Esophagus muscularis mucosa (tissue), 4 donors: ENCODE data around the gene TBCB. TPM values are rescaled to one million over a fixed set of nuclear protein-coding genes. Genes with fewer than 3 reads are reported as not detected.

Experiments
- DNase-seq: peaks from one replicate; pipeline ENCODE4 v3.0.0-alpha.2; 2017; ENCODE audit errors: extremely low spot score
- H3K27ac ChIP-seq, 4 donors: fragments of 200-600 bp; sonication (generic); replicated peaks in 1 of 4; 1 replicate in 3 of 4; 2 replicates in 1 of 4; pipeline ENCODE4 v1.5.1; 2016 to 2019; ENCODE audit warnings: mild to moderate bottlenecking in 1 of 4
- H3K27me3 ChIP-seq, 4 donors: fragments of 200-600 bp; sonication (generic); one replicate each; pipeline versions ENCODE4 v1.5.1 to v1.6.0; 2016 to 2019
- H3K36me3 ChIP-seq, 4 donors: fragments of 200-600 bp; sonication (generic); one replicate each; pipeline ENCODE4 v1.5.1; 2016 to 2019
- H3K4me1 ChIP-seq, 4 donors: fragments of 200-600 bp; sonication (generic); one replicate each; pipeline ENCODE4 v1.5.1; 2016 to 2019
- H3K4me3 ChIP-seq, 4 donors: fragments of 200-600 bp; sonication (generic); 1 replicate in 2 of 4; 2 replicates in 2 of 4; pipeline ENCODE4 v1.5.1; 2016 to 2019; ENCODE audit warnings: mild to moderate bottlenecking in 4 of 4, moderate library complexity in 1 of 4
- H3K9me3 ChIP-seq, 4 donors: fragments of 200-600 bp; sonication (generic); 1 replicate in 3 of 4; 2 replicates in 1 of 4; pipeline ENCODE4 v1.5.1; 2016 to 2019
- CTCF ChIP-seq, 3 experiments: fragments of 200-600 bp in 2 of 3; fragments of 450-650 bp in 1 of 3; sonication (generic) in 2 of 3; IDR thresholded peaks; one replicate each; pipeline ENCODE4 v1.5.1; 2017 to 2019; ENCODE audit warnings: antibody characterized with exemption in 3 of 3, mild to moderate bottlenecking in 2 of 3, moderate library complexity in 1 of 3
- EP300 ChIP-seq: sonication (generic); formaldehyde crosslinking; IDR thresholded peaks from one replicate; pipeline ENCODE4 v1.6.1; 2017; ENCODE audit warnings: antibody characterized with exemption
- POLR2A ChIP-seq: fragments of 450-650 bp; IDR thresholded peaks from one replicate; pipeline ENCODE4 v1.6.1; 2017; ENCODE audit warnings: antibody characterized with exemption, moderate library complexity, mild to moderate bottlenecking, low read depth
- POLR2AphosphoS5 ChIP-seq, 2 donors: sonication (generic); formaldehyde crosslinking; IDR thresholded peaks; one replicate each; pipeline ENCODE4 v1.6.1; 2017; ENCODE audit warnings: antibody characterized with exemption in 2 of 2
- WGBS: methylation state at CpG from one replicate; pipeline ENCODE4 v1.1.5; 2018; 5-methylcytosine and 5-hydroxymethylcytosine counted together
- intact Hi-C: fragments of 100-400 bp; cut with DNase I; formaldehyde crosslinking; loops from one replicate; pipeline ENCODE4 v1.15.1; 2023
- total RNA-seq, 4 donors: library from RNA; depleted of rRNA; stranded (reverse); fragments of >200 nt; gene quantifications; one replicate each; pipeline versions ENCODE4 v1.1.0 to v1.2.1, GENCODE V29; 2016

The TBCB gene
- total RNA-seq, 4 donors from 2014 or later, result 164 to 230 (median 192) TPM

- DNase-seq, result no peak
- peaks cover 31 to 53% (median 36%) of the 10 kb centered on the region in 4 donors for H3K4me1 ChIP-seq
- 36% methylated on average over 15 of the region's 16 CpGs for WGBS
- peak overlapping the region; percentile 92 to 98 (median 96) for H3K27ac ChIP-seq
- no peak for TF ChIP-seq POLR2AphosphoS5 (IDR thresholded peaks at IDR 0.05)
- TF ChIP-seq POLR2A, result no peak
- H3K27me3 ChIP-seq, result no peaks in the 10 kb centered on the region
- H3K9me3 ChIP-seq, result no peaks in the 10 kb centered on the region
- H3K4me3 ChIP-seq, result peak overlapping the region; percentile 52 to 74 (median 64)
- intact Hi-C loops, result no loop called here
- peaks cover 21 to 43% (median 39%) of the 10 kb centered on the region in 4 donors for H3K36me3 ChIP-seq
These were observed 36.7 kb downstream of the TBCB start for GRCh38 chr19:36152019-36152351.

- intact Hi-C loops, result no loop called here
- peak; percentile 92 for DNase-seq
- WGBS, result 10% methylated on average over 11 of the region's 40 CpGs
These were observed 37.3 kb downstream of the TBCB start, which contains the start of gene COX7A1 for GRCh38 chr19:36152352-36153091. COX7A1 (minus strand) TSS chr19:36152447; CDS start chr19:36152407, 40 bp downstream.

GRCh38 chr19:36153126-36153525 is 37.9 kb downstream of the TBCB start:
- 85% methylated on average over 10 of the region's 10 CpGs for WGBS
- Histone ChIP-seq H3K4me3 (peak overlapping the region; percentile 52 to 74 (median 64)), H3K4me1 (peaks cover 31 to 53% (median 36%) of the 10 kb centered on the region in 4 donors), H3K27ac (peak overlapping the region; percentile 92 to 98 (median 96)), H3K27me3 (no peaks in the 10 kb centered on the region), H3K36me3 (peaks cover 10 to 31% (median 28%) of the 10 kb centered on the region in 4 donors), H3K9me3 (no peaks in the 10 kb centered on the region)
- TF ChIP-seq EP300 (no peak), CTCF (IDR thresholded peaks at IDR 0.05) (no peak), POLR2AphosphoS5 (IDR thresholded peaks at IDR 0.05) (no peak), POLR2A (no peak)
- DNase-seq, result no peak
- intact Hi-C loops, result no loop called here

More at GRCh38 chr19:36152352-36153091, 37.3 kb downstream of the TBCB start, which contains the start of gene COX7A1:
- Histone ChIP-seq H3K4me1 (peaks cover 31 to 53% (median 36%) of the 10 kb centered on the region in 4 donors), H3K4me3 (peak within 1 kb of the TSS; percentile 52 to 74 (median 64)), H3K27ac (peak within 1 kb of the TSS; percentile 92 to 98 (median 96)), H3K36me3 (peaks cover 16 to 37% (median 34%) of the 10 kb centered on the region in 4 donors), H3K9me3 (no peaks in the 10 kb centered on the region), H3K27me3 (no peaks in the 10 kb centered on the region)
- TF ChIP-seq POLR2AphosphoS5 (IDR thresholded peaks at IDR 0.05), result peak; percentile 92 to 94
- no peak for TF ChIP-seq CTCF (IDR thresholded peaks at IDR 0.05)
- peak; percentile 55 for TF ChIP-seq POLR2A

- H3K36me3 ChIP-seq, result peaks cover 0 to 21% (median 11%) of the 10 kb centered on the region in 4 donors
- DNase-seq, result no peak
- 93% methylated on average over 7 of the region's 7 CpGs for WGBS
- TF ChIP-seq CTCF (IDR thresholded peaks at IDR 0.05), result no peak
- no peak for TF ChIP-seq EP300
- no peak for TF ChIP-seq POLR2AphosphoS5 (IDR thresholded peaks at IDR 0.05)
- no peak for TF ChIP-seq POLR2A
- no peak overlapping the region for H3K4me3 ChIP-seq
- H3K4me1 ChIP-seq, result no peaks in the 10 kb centered on the region
- H3K27me3 ChIP-seq, result no peaks in the 10 kb centered on the region
- H3K9me3 ChIP-seq, result no peaks in the 10 kb centered on the region
- intact Hi-C loops, result no loop called here
- no peak overlapping the region for H3K27ac ChIP-seq
These were observed 45.7 kb downstream of the TBCB start for GRCh38 chr19:36160821-36161596.

DNA sequence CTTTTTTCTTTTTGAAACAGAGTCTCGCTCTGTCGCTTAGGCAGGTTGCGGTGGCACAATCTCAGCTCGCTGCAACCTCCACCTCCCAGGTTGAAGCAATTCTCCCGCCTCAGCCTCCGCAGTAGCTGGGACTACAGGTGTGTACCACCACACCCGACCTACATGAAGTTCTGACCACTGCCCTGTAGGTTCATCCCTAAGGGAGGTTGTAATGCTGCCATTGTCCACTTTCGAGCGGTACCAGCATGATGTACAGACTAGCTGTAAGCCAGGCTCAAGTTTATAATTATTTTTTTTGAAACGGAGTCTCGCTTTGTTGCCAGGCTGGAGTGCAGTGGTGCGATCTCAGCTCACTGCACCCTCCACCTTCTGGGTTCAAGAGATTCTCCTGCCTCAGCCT is 48.5 kb downstream of the TBCB start:
- 96% methylated on average over 12 of the region's 12 CpGs for WGBS
- Histone ChIP-seq H3K4me3 (no peak overlapping the region), H3K9me3 (no peaks in the 10 kb centered on the region), H3K27ac (no peak overlapping the region), H3K27me3 (no peaks in the 10 kb centered on the region), H3K4me1 (peaks cover 0 to 3% (median 2%) of the 10 kb centered on the region in 4 donors), H3K36me3 (peaks cover 0 to 37% (median 16%) of the 10 kb centered on the region in 4 donors)
- no peak for DNase-seq
- TF ChIP-seq EP300 (no peak), CTCF (IDR thresholded peaks at IDR 0.05) (no peak), POLR2A (no peak), POLR2AphosphoS5 (IDR thresholded peaks at IDR 0.05) (no peak)
- intact Hi-C loops, result no loop called here
